ENCODE results near the gene BMPR2. TPM values are rescaled to one million over a fixed set of nuclear protein-coding genes. Genes with fewer than 3 reads are reported as not detected.
"Not testable (repeated sequence)": the region's sequence is repeated elsewhere in the genome, so short reads cannot be mapped to it uniquely, and the experiment has no call there.

Gene BMPR2
- total RNA-seq, 3 donors from 2014 or later: 48.8 to 70.4 (median 63.2) TPM

GRCh38 chr2:202545523-202545922 lies 169.4 kb downstream of the BMPR2 start:
- H3K9me3 ChIP-seq: no peaks in the 10 kb centered on the region
- peaks cover 3% of the 10 kb centered on the region for H3K36me3 ChIP-seq
- no peak for DNase-seq (ENCODE audit: low spot score in 2 of 2)
- intact Hi-C loops (cut with DNase I; ENCODE audit: low total_unique reads): no loop called here
- H3K27ac ChIP-seq: no peak overlapping the region
- no peak overlapping the region for H3K4me3 ChIP-seq
- no peak for TF ChIP-seq CTCF (IDR thresholded peaks at IDR 0.05)
- TF ChIP-seq POLR2AphosphoS5 (IDR thresholded peaks at IDR 0.05): no peak
- TF ChIP-seq POLR2A (IDR thresholded peaks at IDR 0.05): no peak
- H3K4me1 ChIP-seq: no peaks in the 10 kb centered on the region
- H3K27me3 ChIP-seq: no peaks in the 10 kb centered on the region

- TF ChIP-seq POLR2AphosphoS5 (IDR thresholded peaks at IDR 0.05) (no peak), POLR2A (IDR thresholded peaks at IDR 0.05) (no peak), CTCF (IDR thresholded peaks at IDR 0.05) (no peak)
- Histone ChIP-seq H3K9me3 (no peaks in the 10 kb centered on the region), H3K36me3 (peaks cover 3% of the 10 kb centered on the region), H3K27ac (no peak overlapping the region), H3K4me1 (no peaks in the 10 kb centered on the region), H3K4me3 (no peak overlapping the region), H3K27me3 (no peaks in the 10 kb centered on the region)
- intact Hi-C loops (cut with DNase I; ENCODE audit: low total_unique reads): no loop called here
- no peak for DNase-seq (ENCODE audit: low spot score in 2 of 2)
These were observed 169.8 kb downstream of the BMPR2 start for GRCh38 chr2:202545931-202546330.

GRCh38 chr2:202546499-202547141 lies 170.5 kb downstream of the BMPR2 start:
- H3K27me3 ChIP-seq; DNase-seq (ENCODE audit: low spot score in 2 of 2); H3K4me3 ChIP-seq; H3K4me1 ChIP-seq; H3K36me3 ChIP-seq; intact Hi-C loops (cut with DNase I; ENCODE audit: low total_unique reads); H3K27ac ChIP-seq; H3K9me3 ChIP-seq: not testable (repeated sequence)

GRCh38 chr2:202548240-202548639 lies 172.1 kb downstream of the BMPR2 start:
- no peaks in the 10 kb centered on the region for H3K27me3 ChIP-seq
- no peak for TF ChIP-seq POLR2AphosphoS5 (IDR thresholded peaks at IDR 0.05)
- no peak for TF ChIP-seq POLR2A (IDR thresholded peaks at IDR 0.05)
- no peak for TF ChIP-seq CTCF (IDR thresholded peaks at IDR 0.05)
- intact Hi-C loops (cut with DNase I; ENCODE audit: low total_unique reads): no loop called here

GRCh38 chr2:202551000-202551399 lies 174.9 kb downstream of the BMPR2 start:
- intact Hi-C loops (cut with DNase I; ENCODE audit: low total_unique reads): not testable (repeated sequence)
- H3K36me3 ChIP-seq: peaks cover 14% of the 10 kb centered on the region

More at GRCh38 chr2:202548240-202548639, 172.1 kb downstream of the BMPR2 start:
- Histone ChIP-seq H3K36me3 (peaks cover 3% of the 10 kb centered on the region), H3K27ac (no peak overlapping the region), H3K9me3 (no peaks in the 10 kb centered on the region), H3K4me3 (no peak overlapping the region), H3K4me1 (no peaks in the 10 kb centered on the region)
- no peak for DNase-seq (ENCODE audit: low spot score in 2 of 2)

GRCh38 chr2:202555356-202555755 lies 179.2 kb downstream of the BMPR2 start:
- Histone ChIP-seq H3K27me3 (no peaks in the 10 kb centered on the region), H3K4me1 (no peaks in the 10 kb centered on the region), H3K36me3 (peaks cover 11% of the 10 kb centered on the region), H3K9me3 (no peaks in the 10 kb centered on the region), H3K4me3 (no peak overlapping the region), H3K27ac (no peak overlapping the region)
- DNase-seq (ENCODE audit: low spot score in 2 of 2): no peak
- TF ChIP-seq POLR2A (IDR thresholded peaks at IDR 0.05): no peak
- TF ChIP-seq CTCF (IDR thresholded peaks at IDR 0.05): no peak
- TF ChIP-seq POLR2AphosphoS5 (IDR thresholded peaks at IDR 0.05): no peak
- intact Hi-C loops (cut with DNase I; ENCODE audit: low total_unique reads): no loop called here

More at GRCh38 chr2:202551000-202551399, 174.9 kb downstream of the BMPR2 start:
- not testable (repeated sequence) for H3K4me3 ChIP-seq; H3K4me1 ChIP-seq; H3K9me3 ChIP-seq; DNase-seq (ENCODE audit: low spot score in 2 of 2); H3K27me3 ChIP-seq; H3K27ac ChIP-seq

Data from breast epithelium (tissue), 4 donors.